ENCODE data around the gene VWA5B1. TPM values are rescaled to one million over a fixed set of nuclear protein-coding genes. Genes with fewer than 3 reads are reported as not detected.

Gene VWA5B1
- total and polyA plus RNA-seq, 2 experiments from 2014 or later = 0.16 to 1.0 TPM

- TF ChIP-seq ZNF462 (CRISPR knock-in tag; IDR thresholded peaks at IDR 0.05) = no peak
- no peak for TF ChIP-seq ZNF331 (CRISPR knock-in tag; IDR thresholded peaks at IDR 0.05; ENCODE audit: low read depth)
Measured at GRCh38 chr1:20317471-20317870, 26.8 kb downstream of the VWA5B1 start (continued).

- no peak overlapping the region for H3K27ac Mint-ChIP-seq
- no peaks in the 10 kb centered on the region for H3K9me3 Mint-ChIP-seq
- Histone ChIP-seq H3K4me1 (ENCODE audit: insufficient read depth) (no peaks in the 10 kb centered on the region), H3K4me2 (no peak overlapping the region), H3F3A (replicated peaks; ENCODE audit: low read depth) (no peaks in the 10 kb centered on the region), H3K79me2 (replicated peaks; ENCODE audit: insufficient read depth) (no peaks in the 10 kb centered on the region), H3K27ac (ENCODE audit: low read depth) (no peak overlapping the region), H3K4me3 (no peak overlapping the region), H3K27me3 (ENCODE audit: insufficient read depth) (no peaks in the 10 kb centered on the region), H2AFZ (no peak overlapping the region), H3K36me3 (ENCODE audit: insufficient read depth) (no peaks in the 10 kb centered on the region), H3K9me2 (ENCODE audit: insufficient read depth) (no peaks in the 10 kb centered on the region), H4K20me1 (replicated peaks; ENCODE audit: insufficient read depth) (no peaks in the 10 kb centered on the region)
- DNase-seq (ENCODE audit: low spot score) = no peak
- ATAC-seq = no peak
- peaks cover 8% of the 10 kb centered on the region for H3K4me1 Mint-ChIP-seq
- H3K4me3 Mint-ChIP-seq = no peak overlapping the region
- H3K36me3 Mint-ChIP-seq (ENCODE audit: low read depth) = no peaks in the 10 kb centered on the region
- peaks cover 8% of the 10 kb centered on the region for H3K27me3 Mint-ChIP-seq (ENCODE audit: insufficient read depth, low read depth, poor library complexity)
- no peak for TF ChIP-seq ETS1 (IDR thresholded peaks at IDR 0.05)
- TF ChIP-seq EZH2phosphoT487 (IDR thresholded peaks at IDR 0.05; ENCODE audit: unreplicated experiment) = no peak
- TF ChIP-seq ZNF462 (CRISPR knock-in tag; IDR thresholded peaks at IDR 0.05) = no peak
- TF ChIP-seq ZNF331 (CRISPR knock-in tag; IDR thresholded peaks at IDR 0.05; ENCODE audit: low read depth) = no peak
Measured at GRCh38 chr1:20318521-20318920, 27.8 kb downstream of the VWA5B1 start.

Measured in GM23338 (cell line).